ENCODE data around the gene HAO1.
"Not testable (repeated sequence)": the region's sequence is repeated elsewhere in the genome, so short reads cannot be mapped to it uniquely, and the experiment has no call there.

Gene HAO1

DNA sequence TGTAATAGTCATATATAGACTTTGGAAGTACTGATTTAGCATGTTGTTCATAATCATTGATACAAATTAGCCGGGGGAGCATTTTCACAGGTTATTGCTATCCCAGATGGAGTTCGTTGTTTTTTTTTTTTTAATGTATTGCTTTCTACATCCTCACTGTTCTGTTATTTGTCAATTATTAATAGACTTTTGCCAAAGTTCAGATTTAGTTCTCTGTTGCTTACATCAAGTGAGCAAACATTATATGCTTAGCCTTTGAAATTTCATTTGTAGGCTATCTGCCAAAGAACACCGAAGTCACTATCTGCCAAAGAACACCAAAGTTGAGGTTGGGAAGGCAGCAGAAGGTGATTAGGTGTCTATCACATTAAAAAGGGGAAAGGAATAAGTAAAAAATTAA lies at the start of gene HAO1:
Gene HAO1 (minus strand): TSS at position 118 of the 400 bp plus-strand sequence. CDS start 36 bp downstream, at position 82.
- DNase-seq: no peak

DNA sequence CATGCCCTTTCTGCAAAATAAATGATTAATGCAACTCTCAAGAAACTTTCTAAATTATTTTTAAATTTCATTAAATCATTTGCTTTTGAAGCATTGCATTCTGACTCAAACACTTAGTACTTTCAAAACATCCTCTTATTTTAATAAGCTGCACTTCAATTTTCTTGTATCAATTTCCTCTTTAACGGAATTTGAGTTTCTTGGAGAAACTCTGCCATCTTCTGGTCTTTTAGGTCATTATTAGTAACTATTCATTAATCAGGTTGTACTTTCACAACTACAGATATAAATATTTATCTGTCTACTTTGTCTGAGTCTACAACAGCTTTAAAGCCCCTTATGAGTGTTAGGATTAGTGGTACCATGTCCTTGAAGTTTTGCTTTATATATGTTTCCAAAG lies 49.1 kb upstream of the HAO1 start:
- no peak for DNase-seq

DNA sequence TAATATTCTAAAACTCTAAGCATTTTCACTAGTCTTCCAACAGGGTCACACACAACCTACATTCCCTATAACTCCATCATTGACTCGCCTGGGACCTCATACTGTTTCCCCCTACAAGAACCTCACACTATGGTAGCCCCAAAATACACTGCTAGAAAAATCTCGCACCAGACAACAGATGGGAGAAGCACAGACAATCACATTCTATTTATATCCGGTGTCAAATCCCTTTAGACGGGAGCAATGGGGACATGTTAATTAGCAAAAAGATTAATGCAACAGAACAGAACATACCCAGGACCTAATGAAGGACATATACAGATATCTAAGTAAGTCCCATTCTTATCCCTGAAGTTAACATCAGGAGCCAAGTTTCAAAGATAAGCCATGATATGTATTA lies 45.7 kb upstream of the HAO1 start:
- DNase-seq: no peak

DNA sequence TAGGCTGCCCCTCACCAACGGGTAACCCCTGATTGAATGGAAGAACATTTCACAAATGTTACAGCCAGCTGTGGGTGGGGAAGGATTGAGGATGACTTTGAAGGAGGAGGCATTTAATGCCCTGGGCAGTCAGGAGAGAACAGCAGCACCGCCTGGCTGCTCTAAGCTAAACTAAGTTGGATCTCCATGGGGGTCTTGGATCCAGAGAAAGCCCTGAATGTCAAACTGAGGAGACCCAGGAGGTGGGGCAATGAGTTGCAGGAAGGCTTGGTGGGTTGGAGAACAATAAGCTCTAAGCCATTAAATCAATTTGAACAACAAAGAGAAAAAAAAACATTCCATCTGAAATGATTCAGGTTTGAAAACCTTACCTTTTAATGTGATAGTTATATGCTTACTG lies 43.9 kb upstream of the HAO1 start:
- DNase-seq: no peak

DNA sequence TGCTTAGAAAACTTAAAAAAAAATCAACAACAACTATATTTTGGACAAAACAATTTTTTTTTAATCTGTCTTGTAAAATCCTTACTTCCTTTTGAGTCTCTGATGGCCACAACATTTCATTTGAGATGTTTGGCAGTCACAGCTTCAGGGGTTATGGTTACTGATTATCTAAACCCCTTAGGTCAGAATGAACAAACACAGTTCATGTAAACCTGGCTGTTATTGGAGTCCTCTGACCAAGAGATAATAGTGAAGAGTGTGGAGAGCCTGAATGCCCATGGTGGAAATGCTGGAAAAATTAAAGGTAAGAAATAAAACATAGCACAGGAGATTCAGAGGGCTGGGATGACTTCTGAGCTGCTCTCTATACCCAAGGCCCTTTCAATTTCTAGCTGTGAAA lies 41.1 kb upstream of the HAO1 start:
- no peak for DNase-seq

DNA sequence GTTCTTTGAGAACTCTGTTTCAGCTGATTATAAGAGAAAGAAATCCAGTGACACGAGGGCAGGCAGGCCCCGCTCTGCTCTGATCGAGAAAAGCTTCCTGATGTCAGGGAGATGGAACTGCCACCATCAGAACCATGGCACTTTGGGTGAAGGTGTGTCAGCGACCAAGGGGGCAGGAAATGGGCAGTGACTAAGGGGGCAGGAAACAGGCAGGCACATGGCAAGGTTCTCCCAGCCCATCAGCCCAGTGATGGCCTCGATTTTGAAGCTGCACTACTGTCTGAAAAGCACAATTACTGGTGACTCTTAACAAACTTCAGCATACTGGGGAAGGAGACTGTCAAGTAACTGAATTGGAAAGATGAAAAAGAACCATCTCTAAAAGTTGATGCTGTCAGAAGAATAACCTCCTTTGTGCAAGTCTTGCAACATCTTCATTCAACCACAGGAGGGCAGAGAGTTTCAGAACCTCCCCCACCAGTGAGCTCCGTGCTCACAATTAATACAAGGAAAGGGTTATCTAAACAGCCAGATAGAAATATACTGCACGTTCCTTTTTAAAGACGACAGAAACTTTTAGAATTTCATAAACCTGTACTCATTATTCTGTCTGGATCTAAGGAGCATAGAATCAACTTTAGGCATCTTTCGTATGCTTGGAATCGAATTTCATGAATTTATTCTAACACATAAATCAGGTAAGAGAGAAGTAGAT lies 40.2 kb upstream of the HAO1 start:
- no peak for DNase-seq

DNA sequence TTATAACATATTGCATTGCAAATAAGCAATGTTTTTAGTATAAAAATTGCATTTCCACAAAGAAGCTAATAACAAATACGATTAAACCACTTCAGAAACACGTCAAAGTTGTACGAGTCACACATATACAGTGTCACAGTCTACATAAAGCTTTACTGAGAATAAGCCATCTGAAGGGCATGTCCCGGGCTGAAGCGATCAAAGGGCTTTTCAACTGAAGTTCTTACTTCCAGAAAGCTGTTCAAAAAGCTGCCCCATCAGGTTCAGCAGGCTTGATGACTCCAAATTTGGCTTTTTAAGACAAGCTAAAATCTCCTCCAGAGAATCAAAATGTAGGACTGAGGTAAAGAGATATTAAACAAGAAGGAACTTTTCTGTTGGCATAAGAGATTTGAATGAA lies 37.5 kb upstream of the HAO1 start:
- no peak for DNase-seq

DNA sequence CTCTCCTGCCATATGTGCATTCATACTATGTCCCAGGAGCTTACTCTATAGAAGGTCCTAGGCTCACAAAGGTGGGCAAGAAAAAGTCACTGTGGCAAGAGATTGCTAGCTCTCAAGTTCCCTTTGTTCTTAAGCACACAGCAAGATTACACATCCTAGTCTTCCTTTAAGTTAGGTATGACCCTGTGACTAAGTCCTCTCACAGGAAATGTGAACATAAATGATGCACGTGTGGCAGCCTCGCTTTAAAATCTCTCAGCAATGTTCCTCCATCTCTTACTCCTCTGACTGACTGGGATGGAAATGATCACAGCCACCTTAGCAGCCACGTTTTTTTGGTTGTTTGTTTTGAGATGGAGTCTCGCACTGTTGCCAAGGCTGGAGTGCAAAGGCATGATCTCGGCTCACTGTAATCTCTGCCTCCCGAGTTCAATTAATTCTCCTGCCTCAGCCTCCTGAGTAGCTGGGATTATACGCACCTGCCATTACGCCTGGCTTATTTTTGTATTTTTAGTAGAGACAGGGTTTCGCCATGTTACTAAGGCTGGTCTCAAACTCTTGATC lies 35.7 kb upstream of the HAO1 start:
- DNase-seq: no peak

DNA sequence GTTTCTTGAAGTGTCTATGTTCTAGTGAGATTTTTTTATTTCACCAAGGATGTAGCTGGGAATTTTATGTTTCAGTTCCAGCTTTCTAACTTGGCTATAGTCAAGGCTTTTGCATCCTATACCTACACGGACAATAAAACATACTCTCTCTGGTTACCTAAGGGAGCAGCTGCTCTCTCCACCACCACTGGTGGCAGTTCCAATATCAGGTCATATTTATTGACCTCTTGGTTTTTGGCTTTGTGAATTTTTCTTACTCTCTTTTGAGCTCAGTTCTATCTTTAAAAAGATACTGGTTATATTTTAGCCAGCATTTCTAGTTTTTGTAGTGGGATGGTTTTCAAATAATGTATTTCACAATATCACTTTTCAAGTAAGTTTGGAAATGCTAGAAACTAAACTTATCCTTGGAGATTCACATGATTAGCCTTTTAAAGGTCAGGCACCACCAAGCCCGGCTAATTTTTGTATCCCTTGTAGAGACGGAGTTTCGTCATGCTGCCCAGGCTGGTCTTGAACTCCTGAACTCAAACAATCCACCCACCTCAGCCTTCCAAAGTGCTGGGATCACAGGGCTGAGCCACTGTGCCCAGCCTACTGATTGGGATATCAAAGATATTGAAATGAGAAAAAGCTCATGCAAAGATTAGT lies 34.7 kb upstream of the HAO1 start:
- no peak for DNase-seq

DNA sequence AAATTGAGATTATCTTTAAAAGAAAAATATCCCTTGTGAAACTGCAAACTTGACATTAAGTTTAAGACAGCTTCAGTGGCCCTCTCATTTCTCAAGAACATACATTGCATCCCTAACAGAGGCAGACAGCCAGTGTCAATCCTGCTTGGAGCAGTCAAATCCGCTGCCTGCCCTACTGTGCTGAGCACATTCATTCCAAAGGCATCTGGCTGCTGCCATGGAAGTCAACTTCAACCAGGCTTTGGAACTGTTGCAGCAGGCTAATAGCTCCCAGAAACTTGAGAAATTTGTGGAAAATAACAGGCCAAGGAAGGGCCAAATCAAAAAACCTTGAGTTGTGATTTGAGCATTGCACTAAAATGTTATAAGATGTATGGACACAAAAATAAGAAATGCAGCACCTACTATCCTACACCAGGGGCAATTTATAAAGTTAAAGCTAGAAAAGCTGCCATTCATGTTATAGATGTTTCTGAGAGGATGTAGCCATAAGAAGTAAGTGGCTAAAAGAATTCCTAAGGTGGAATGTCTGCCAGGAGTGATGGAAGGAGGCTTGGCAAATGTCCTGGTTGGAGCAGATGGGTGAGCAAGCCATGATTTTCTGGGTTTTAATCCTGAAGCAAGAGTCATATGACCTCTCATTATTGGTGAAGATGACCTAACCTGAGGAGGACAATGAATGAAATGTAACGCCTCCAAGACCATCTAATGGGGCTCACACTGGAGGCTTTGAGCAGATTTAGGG lies 31.4 kb upstream of the HAO1 start:
- no peak for DNase-seq

DNA sequence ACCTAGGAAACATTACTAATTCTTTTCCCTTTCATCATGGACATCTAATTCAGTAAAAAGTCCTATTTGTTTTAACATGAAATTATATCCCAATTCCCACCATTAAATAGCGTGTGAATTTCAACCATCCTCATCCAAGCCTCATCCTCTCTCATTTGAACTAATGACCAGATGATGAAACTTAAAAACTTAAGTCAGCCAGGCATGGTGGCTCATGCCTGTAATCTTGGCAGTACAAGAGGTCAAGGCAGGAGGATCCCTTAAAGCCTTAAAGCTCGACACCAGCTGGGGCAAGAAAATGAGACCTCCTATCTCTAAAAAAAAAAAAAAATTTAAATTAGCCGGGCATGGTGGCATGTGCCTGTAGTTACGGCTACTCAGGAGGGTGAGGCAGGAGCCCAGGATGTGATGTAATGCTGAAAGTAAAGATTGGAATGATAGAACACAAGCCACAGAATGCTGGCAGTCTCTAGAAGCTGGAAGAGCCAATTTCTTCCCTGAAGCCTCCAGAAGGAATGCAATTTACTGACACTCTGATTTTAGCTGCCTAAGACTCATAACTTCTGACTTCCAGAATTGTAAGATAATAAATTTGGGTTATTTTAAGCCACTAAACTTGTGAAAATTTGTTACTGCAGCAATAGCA lies 27.1 kb upstream of the HAO1 start:
- DNase-seq: no peak

DNA sequence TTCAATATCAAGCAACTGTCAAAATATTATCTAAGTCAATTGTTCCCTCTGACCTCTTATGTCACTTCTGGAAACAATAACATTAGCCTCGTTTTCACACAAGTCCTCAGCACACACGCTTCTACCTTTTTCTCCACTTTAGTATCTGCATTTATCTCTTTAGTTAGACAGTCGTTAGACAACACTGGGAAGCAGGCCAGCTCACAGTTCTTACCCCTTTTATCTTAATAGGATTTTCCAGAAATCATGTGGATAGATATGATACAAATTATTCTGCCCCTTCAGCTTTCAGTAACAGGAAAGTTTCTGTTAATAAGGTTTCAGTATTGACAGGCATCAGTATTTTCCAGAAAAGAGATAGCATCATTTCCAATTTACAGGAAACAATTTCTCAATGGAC lies 25.9 kb upstream of the HAO1 start:
- no peak for DNase-seq

DNA sequence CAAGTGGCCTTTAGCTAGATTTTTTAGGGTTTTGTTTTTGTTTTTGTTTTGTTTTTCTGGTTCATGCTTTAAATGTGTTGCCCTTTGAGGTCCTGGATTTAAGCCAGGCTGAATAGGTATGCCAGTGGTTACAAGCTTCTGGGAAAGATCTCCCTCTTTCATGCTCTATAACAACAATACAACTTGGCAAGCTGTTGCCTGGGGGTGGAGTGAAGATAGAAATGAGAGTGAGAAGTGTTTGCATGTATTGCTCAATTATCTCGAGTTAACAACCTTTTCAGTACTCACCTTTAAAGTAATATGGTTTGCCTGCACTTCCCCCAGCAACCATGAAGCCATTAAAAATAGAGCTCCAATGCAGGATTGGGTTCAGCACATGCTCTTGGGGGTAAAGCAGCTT lies 19.2 kb upstream of the HAO1 start:
- no peak for DNase-seq

DNA sequence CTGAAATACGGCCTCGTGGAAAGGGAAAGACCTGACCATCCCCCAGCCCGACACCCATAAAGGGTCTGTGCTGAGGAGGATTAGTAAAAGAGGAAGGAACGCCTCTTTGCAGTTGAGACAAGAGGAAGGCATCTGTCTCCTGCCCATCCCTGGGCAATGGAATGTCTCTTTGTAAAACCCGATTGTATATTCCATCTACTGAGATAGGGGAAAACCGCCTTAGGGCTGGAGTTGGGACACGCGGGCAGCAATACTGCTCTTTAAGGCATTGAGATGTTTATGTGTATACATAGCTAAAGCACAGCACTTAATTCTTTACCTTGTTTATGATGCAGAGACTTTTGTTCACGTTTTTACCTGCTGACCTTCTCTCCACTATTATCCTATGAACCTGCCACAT lies 16.3 kb upstream of the HAO1 start:
- DNase-seq: not testable (repeated sequence)

DNA sequence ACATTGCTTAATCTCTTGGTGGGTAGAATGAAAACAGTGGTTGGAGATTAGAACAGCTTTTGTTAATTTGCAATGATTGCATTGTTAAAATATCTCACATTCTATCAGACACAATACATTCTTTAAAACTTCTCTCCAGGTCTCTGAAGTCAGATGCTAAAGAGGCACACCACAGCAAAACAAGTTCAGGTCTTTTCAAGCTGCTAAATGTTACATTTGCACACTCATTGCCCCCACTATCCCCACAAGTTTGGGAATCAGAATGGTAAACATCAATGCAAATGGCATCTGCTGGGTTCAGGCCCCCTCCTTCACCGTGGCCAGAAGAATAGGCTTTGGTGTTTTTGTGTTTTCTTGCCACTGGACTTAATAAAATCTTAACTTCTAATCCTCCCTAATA lies 10.1 kb upstream of the HAO1 start:
- no peak for DNase-seq

DNA sequence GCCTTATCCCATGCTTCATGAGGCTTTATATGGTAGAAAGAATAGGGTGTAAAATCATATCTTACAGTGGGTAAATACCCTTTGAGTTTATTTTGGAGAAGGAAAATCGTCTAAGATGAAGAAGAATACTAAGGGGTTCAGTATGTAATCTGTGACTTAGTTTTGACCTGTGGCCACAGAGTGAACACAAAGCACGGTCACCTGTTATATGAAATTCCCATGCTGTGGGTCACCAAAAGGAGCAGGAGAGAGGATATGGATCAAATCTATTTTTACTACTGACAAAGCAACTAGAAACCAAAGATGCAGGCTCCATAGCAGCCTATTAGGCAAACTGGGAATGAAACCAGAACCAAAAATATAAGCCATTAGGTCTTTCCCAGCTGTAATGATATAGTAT lies 3.6 kb upstream of the HAO1 start:
- DNase-seq: no peak

DNA sequence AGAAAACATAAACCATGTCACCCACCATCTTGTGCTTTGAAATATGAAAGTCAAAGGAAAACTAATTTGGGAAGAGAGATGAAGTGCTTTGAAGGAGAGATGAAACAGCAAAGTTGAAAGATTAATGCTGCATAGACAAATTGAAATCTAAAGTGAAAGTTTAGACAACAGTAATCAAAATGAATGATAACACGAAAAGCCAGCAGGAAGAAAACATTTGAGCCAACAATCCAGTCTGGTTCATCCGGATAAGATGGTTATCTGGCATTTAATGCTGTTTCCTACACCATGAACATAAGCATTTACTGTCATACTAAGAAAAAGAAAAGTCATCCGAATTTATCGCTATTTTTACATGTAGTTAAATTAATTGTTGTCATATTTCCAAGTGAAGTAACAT lies 595 bp downstream of the HAO1 start:
- no peak for DNase-seq

DNA sequence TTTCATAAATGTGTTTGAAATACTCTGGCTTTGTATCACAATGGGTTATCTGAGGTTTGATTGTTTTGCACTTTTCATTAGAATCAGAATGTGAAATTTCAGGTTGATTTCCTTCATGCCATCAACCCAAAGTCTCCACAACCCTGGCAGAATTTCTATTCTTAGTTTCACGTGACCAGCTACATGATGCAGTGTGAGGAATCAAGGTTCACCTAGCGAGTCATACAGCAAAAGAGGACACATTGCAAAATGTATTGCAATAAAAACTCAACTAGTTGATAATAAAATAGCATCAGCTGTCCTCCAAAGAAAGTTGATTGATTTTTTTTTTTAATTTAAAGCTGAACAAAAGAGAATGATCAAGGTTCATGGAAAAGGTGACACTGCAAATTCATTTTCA lies 2.2 kb downstream of the HAO1 start:
- no peak for DNase-seq

DNA sequence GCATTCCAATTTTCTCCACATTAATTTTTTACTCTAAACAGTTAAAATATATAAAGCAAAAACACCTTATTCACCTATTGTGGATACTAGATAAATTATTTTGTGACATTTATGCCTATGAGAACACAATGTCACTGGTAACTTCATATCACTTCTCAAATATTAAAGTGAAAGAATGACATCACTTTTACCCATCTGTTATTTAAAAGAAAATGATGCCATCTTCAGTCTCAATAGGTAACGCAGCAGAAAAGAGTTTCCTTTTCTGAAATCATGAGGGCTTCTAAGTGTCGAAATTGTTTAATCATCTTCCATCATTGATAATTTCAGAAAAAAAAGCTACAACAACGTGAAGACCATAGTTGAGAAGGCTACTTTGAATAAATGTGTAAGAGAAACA lies 2.9 kb downstream of the HAO1 start:
- DNase-seq: no peak

DNA sequence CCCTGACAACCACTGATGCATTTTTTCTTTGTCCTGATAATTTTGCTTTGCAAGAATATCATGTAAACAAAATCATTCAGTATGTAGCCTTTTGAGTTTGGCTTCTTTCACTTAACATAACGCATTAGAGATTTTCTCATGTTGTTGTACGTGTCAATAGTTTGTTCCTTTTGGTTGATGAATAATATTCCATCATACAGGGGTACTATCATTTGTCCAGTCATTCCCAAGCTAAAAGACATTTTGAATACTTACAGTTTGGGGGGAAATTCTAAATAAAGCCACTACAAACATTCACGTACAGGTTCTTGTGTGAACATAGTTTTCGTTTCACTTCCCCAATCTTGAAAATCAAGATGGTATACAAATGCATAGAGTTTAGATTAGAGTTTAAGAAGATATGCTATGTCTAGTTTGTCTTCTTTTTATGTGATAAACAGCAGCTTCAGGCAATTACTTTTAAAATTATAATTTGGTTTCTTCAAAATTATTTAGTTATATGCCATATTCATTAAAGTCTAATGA lies 5.2 kb downstream of the HAO1 start:
- DNase-seq: no peak

DNA sequence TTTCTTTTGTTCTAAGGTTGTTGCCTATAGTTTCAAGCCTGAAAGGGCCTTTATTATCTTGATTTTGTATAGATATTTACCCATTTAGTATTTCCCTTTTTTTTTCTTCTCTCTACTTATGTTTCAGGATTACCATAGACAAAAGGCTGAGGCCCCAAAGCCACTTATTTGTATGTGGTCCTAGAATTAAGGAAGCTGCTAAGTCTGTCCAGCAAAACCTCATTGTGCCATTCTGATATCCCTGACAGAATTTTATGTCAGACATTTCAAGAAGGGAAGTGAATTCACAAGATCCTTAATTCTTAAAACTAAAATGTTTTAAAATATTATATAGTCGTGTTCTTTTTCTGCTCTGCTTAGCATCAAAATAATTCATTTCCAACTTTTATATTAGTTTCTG lies 6.9 kb downstream of the HAO1 start:
- no peak for DNase-seq

DNA sequence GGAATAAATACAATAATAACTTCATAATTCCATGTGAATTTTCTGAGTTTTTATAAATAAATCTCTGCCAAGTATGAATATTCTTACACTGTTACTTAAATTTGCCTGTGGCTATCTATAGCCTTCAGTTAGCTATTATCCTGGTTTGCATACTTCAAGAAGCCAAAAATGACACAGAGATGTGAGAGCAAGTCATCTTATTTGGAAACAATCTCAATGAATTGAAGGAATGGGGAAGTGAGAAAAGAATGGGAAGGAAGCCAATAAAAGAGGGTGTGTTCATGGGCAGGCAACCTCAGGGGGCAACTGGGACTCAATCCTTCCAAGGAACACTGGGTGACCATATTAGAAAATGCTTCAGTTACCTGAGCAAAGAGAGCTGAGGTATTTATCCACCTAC lies 9.9 kb downstream of the HAO1 start:
- DNase-seq: no peak

DNA sequence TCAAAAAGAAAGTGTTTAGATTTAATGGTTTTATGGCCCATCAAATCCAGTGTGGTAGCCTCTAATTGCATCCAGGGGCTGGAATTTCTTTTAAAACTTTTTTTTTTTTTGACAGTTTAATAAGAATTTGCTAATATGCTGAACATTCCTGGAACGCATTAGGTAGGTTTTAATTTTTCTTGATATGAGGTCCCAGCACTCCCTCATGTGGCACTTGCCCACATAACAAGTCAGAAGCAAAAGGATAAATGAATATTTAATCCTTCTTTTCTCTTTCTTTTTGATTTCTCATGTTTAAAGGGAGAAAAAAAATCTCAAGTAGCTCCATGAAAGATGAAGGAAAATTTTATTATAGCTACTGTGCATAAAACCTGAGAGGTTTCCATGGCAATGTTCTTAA lies 13.5 kb downstream of the HAO1 start:
- DNase-seq: no peak

Data from right forelimb (tissue), 1 donor.